SIG-M5 (cell line): ENCODE results near the gene PALB2.
A peak's percentile ranks its signal among the peaks of the same experiment; 100 is the strongest.

Experiments used
- DNase-seq: peaks from one replicate; lab custom pipeline; 2025; lab: John Stamatoyannopoulos, UW

The PALB2 gene

GRCh38 chr16:23581764-23582163, 59.3 kb downstream of the PALB2 start:
- no peak for DNase-seq

DNA sequence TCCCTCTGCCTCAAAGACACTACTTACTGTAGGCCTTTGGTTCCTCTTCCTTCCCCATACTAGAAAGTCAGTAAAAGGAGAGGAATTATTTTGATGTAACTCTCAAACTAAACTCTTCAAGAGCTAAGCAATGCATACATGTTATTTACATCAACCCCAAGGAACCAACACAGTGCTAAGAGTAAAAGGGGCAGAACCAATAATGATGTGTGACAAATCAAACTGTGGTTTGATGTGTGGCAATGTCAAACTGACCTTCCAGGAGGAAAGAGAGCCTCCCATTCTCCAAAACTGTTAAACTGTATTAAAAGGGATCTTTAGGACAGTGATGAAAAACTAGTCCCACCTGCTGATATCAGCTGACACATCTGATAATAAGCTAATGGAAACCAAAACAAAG, 60.7 kb downstream of the PALB2 start:
- no peak for DNase-seq

DNA sequence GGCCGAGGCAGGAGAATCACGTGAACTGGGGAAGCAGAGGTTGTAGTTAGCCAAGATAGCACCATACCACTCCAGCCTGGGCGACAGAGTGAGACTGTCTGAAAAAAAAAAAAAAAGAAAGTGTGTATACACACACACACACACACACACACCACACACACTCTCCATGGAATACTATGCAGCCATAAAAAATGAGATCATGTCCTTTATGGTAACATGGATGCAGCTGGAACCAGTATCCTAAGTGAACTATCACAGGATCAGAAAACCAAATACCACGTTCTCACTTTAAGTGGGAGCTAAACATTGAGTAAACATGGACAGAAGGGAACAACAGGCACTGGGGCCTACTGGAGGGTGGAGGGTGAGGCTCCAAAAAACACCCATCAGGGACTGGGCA, 61.7 kb downstream of the PALB2 start:
- DNase-seq = no peak

DNA sequence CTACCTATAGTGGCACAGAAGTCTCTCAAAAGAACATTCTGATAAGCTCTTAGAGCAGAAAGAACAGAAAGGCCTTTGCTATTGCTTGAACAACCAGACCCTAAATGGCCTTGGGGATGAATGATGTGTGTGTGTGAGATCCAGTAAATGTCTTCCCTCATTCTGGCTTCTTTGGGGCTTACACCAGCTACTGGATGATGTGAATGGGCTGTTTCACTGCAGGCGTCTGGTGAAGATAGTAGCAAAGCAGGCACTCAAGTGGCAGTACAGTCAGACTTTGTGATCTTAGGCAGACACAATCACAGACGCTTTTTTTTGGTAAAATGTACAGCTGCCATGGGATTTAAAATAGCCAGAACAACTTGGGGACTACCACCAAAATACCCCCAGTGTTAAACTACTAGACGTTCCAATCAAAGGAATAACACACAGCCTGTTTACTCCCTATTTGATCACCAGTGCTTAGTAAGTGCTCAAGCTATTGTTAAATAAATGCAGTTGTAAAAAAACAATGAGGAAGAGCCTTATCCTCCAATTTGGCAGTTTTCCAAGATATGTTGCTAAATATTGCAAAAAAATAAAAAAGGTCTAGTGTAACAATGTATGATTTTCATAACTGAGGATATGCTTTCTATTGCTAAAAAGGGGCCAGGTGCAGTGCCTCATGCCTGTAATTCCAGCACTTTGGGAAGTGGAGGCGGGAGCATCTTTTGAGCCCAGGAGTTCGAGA, 62.8 kb downstream of the PALB2 start:
- no peak for DNase-seq

DNA sequence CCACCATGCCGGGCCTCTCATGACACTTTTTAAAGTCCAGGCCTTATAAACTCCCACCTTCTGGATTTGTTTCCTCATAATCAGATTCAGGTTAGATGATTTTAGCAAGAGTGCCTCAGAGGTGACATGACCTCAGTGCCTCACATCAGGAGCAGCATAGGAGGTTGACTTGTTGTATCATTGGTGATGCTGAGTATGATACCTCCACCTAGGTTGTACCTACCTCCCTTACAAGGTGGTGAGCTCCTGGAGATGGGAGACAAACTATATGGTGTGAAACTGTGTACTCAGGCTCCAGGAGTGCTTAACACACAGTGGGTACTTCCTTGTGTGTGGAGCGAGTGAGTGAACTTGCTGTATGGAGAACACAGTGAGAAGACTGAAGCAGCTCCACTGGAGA, 63.6 kb downstream of the PALB2 start:
- no peak for DNase-seq

GRCh38 chr16:23575834-23576233, 65.3 kb downstream of the PALB2 start:
- DNase-seq = no peak

GRCh38 chr16:23573817-23574216, 67.3 kb downstream of the PALB2 start:
- DNase-seq = no peak

GRCh38 chr16:23572394-23572793, 68.7 kb downstream of the PALB2 start:
- no peak for DNase-seq

- no peak for DNase-seq
These were observed 69.2 kb downstream of the PALB2 start for GRCh38 chr16:23571895-23572294.

GRCh38 chr16:23570992-23571632, 70.0 kb downstream of the PALB2 start:
- peak; percentile 53 for DNase-seq

- DNase-seq = no peak
These were observed 73.5 kb downstream of the PALB2 start for GRCh38 chr16:23567602-23568001.

DNA sequence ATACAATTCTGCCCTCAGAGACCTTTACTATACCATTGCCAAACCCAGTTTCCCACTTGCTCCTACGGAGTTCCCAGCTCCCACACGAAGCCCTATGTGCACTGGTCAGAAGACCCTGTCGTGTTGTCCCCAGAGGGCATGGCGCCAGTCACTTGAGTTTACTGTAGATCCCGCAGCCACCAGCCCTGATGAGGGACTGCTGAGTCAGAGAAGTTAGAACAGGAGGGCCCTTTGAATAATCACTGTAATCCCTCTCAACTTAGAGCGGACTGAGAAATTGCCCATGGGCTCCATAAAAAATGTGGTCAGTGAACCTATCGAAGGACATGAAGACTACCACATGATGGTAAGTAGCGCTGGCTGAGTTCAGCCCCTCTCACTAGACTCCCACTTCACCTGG, 74.4 kb downstream of the PALB2 start:
- no peak for DNase-seq

GRCh38 chr16:23564575-23565363, 76.3 kb downstream of the PALB2 start:
- no peak for DNase-seq

DNA sequence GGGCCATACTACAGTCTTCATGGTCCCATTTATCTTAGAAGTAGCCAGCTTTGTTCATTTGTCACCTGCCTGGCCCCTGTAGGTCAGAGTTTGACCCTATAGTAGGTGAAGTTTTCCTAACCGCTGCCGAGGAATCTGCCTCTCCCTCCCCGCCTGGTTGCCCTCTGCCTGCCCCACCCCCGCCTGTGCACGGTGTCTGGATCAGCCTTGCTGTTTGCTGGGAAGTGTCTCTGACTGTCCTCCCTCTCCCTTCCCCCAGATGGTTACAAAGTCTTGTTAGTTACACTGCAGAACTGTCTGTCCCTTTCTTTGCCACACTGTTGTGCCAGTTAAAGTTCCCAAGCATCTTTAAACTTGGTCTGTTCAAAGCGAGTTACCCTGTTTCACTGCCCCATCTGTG, 77.9 kb downstream of the PALB2 start:
- no peak for DNase-seq

DNA sequence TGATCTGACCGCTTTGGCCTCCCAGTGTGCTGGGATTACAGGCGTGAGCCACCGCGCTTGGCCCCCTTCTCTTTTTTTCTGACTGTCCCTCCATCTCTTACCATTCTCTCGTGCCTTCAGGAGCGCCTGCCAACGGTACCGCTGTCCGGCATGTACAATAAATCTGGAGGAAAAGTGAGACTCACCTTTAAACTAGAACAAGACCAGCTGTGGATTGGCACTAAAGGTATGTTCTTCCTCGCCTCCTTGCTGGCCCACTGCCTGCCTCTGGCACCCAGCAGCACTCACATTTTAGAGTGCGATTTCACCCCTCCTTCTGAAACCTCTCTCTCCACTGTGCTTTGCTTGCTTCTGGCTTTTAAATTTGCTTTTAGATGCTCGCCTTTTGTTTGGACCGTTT, 78.6 kb downstream of the PALB2 start:
- DNase-seq = no peak

- DNase-seq = no peak
These were observed 79.5 kb downstream of the PALB2 start for GRCh38 chr16:23561586-23561985.

GRCh38 chr16:23557779-23558702, 83.1 kb downstream of the PALB2 start:
- DNase-seq = no peak

DNA sequence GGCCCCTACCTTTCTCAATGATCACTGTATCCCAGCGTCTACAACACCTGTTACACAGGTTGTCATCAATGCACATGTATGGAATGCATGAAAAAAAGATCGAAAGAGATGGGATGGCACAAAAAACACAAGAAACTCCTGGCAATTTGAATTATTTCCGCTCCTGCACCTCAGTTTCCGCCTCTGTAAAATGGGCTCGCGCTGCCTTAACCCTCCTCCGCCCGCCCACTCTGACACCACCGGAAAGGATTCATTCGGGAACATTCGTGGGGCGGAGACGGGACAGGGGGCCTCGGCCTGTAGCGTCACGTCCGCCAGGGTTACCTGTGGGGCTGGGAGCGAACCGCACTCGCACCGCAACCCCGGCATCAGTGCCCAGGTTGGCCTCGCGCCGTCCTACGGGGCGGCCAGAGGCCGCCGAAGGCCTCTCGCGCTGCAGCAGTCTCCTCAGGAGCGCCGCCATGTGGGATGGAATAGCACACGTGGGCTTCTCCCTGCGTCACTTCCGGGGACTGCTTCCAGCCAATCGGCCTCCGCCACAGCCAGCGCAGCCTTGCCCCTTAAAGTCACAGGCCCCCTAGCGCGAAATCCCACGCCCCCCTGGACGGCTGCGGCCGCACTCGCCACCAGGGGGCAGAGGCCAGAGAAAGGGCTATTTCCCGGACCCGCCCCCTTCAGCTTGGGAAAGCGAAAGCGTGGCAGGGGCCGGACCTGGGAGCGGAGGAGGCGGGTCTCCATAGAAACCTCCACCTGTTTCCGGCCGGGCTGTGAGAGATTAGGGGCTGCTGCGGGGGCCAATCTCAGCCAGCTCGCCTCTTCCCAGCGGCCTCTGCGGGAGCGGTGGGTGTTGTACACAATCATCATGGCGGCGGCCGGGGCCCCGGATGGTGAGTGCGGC, 84.0 kb downstream of the PALB2 start, which contains the start of the genes EARS2 and UBFD1:
Gene EARS2 (minus strand): TSS at position 470 of the 898 bp plus-strand sequence. CDS start 7 bp downstream, at position 463.
Gene UBFD1 (plus strand): TSS at position 847 of the 898 bp plus-strand sequence. CDS start 16 bp downstream, at position 863.
- DNase-seq = peak; percentile 96

GRCh38 chr16:23554536-23554935, 86.6 kb downstream of the PALB2 start:
- DNase-seq = no peak
